HCT116 (cell line): Measurements from ENCODE around the gene XPOT. TPM values are rescaled to one million over a fixed set of nuclear protein-coding genes. Genes with fewer than 3 reads are reported as not detected.

Source experiments
- ATAC-seq: fragments of 200-7000 bp; cut with Tn5 transposase; 2 replicates; pipeline ENCODE4 v1.9.1; 2020; ENCODE audit warnings: mild to moderate bottlenecking, moderate library complexity
- BruUV-seq: library from RNA; stranded (reverse); fragments of 400-500 nt; replicated peaks from 2 replicates; lab custom pipeline; 2021; lab: Mats Ljungman, UMichigan
- CTCF ChIA-PET: fragments of 300-600 bp; sonication (Branson Sonifier 250); formaldehyde crosslinking; loops from one replicate; lab custom pipeline; 2021; ENCODE audit warnings: antibody characterized with exemption; lab: Charles Lee
- POLR2A ChIA-PET: fragments of 300-600, 350-600 bp; sonication (Branson Sonifier 250); formaldehyde crosslinking; loops from one replicate; lab custom pipeline; 2021; ENCODE audit warnings: antibody characterized with exemption; lab: Charles Lee
- RAD21 ChIA-PET, 2 experiments: fragments of 300-600 bp; sonication (Branson Sonifier 250); formaldehyde crosslinking; loops; one replicate each; lab custom pipeline; 2023; ENCODE audit warnings: low total read pairs in 2 of 2; ENCODE audit not compliant: uncharacterized antibody in 2 of 2, unreplicated experiment in 2 of 2, low non-redundant PET in 1 of 2; lab: Charles Lee
- DNase-seq: peaks from one replicate; pipeline ENCODE4 v3.0.0-alpha.2; 2010; ENCODE audit warnings: low read depth, low spot score
- H2AFZ ChIP-seq: fragments of 200-600 bp; shearing (Covaris generic), sonication (generic); 2 replicates; pipeline ENCODE4 v1.6.1; 2017; ENCODE audit warnings: low read depth, mixed run types, mixed read lengths, antibody characterized with exemption, low read length; ENCODE audit not compliant: poor library complexity, severe bottlenecking
- H3K27ac ChIP-seq: 2 replicates; pipeline ENCODE4 v1.5.1; 2012; ENCODE audit warnings: low read depth, low read length
- H3K27me3 ChIP-seq: fragments of 200-600 bp; sonication (generic); 2 replicates; pipeline ENCODE4 v1.6.1; 2016; ENCODE audit warnings: mixed run types, low read length, mixed read lengths; ENCODE audit not compliant: insufficient read depth
- H3K36me3 ChIP-seq, 2 experiments: fragments of 200-500 bp in 1 of 2; fragments of 200-600 bp in 1 of 2; sonication (Bioruptor generic) in 1 of 2; sonication (generic) in 1 of 2; 2 replicates each; pipeline versions ENCODE4 v1.5.1 to v1.6.1; 2014 to 2016; ENCODE audit warnings: low read length in 2 of 2, inconsistent platforms in 1 of 2, mixed read lengths in 1 of 2, mixed run types in 1 of 2; ENCODE audit not compliant: insufficient read depth in 2 of 2, control insufficient read depth in 1 of 2
- H3K4me1 ChIP-seq, 2 experiments: fragments of 200-600 bp in 1 of 2; sonication (generic) in 1 of 2; 2 replicates each; pipeline versions ENCODE4 v1.5.1 to v1.6.1; 2012 to 2017; ENCODE audit warnings: low read length in 2 of 2, inconsistent platforms in 1 of 2, mild to moderate bottlenecking in 1 of 2, mixed read lengths in 1 of 2, mixed run types in 1 of 2, moderate library complexity in 1 of 2; ENCODE audit not compliant: insufficient read depth in 2 of 2, control insufficient read depth in 1 of 2
- H3K4me2 ChIP-seq: fragments of 200-600 bp; sonication (generic); 2 replicates; pipeline ENCODE4 v1.6.1; 2017; ENCODE audit warnings: mixed run types, low read length, mixed read lengths
- H3K4me3 ChIP-seq, 2 experiments: fragments of 200-600 bp in 1 of 2; sonication (generic) in 1 of 2; replicated peaks in 1 of 2; 2 replicates each; pipeline ENCODE4 v1.5.1; 2011 to 2016; ENCODE audit warnings: low read length in 2 of 2, control low read depth in 1 of 2, low read depth in 1 of 2, mild to moderate bottlenecking in 1 of 2, mixed read lengths in 1 of 2, mixed run types in 1 of 2
- H3K79me2 ChIP-seq: fragments of 200-600 bp; sonication (generic); 2 replicates; pipeline ENCODE4 v1.6.1; 2017; ENCODE audit warnings: mild to moderate bottlenecking, mixed run types, low read length, moderate library complexity, mixed read lengths; ENCODE audit not compliant: insufficient read depth
- H3K9ac ChIP-seq: fragments of 200-600 bp; sonication (generic); 2 replicates; pipeline ENCODE4 v1.6.1; 2016; ENCODE audit warnings: low read length, mixed read lengths
- H3K9me2 ChIP-seq: fragments of 200-600 bp; sonication (generic), shearing (Covaris generic); 2 replicates; pipeline ENCODE4 v1.6.1; 2017; ENCODE audit warnings: mixed run types, mild to moderate bottlenecking, moderate library complexity; ENCODE audit not compliant: insufficient read depth
- H3K9me3 ChIP-seq, 2 experiments: fragments of 200-500 bp in 1 of 2; fragments of 200-600 bp in 1 of 2; sonication (Bioruptor generic) in 1 of 2; sonication (generic) in 1 of 2; 2 replicates each; pipeline ENCODE4 v1.6.1; 2014 to 2017; ENCODE audit warnings: low read length in 2 of 2, mixed read lengths in 2 of 2, inconsistent platforms in 1 of 2, low read depth in 1 of 2, mild to moderate bottlenecking in 1 of 2, mixed run types in 1 of 2, moderate library complexity in 1 of 2; ENCODE audit not compliant: control insufficient read depth in 1 of 2, insufficient read depth in 1 of 2
- H4K20me1 ChIP-seq: fragments of 200-600 bp; sonication (generic), shearing (Covaris generic); 2 replicates; pipeline ENCODE4 v1.6.1; 2017; ENCODE audit warnings: mixed run types, mild to moderate bottlenecking, moderate library complexity; ENCODE audit not compliant: insufficient read depth
- CEBPB ChIP-seq: IDR thresholded peaks from 2 replicates; pipeline ENCODE4 v1.6.1; 2012; ENCODE audit warnings: low read depth
- EGR1 ChIP-seq: IDR thresholded peaks from 2 replicates; pipeline ENCODE4 v1.6.1; 2012; ENCODE audit warnings: low read depth
- ELF1 ChIP-seq: IDR thresholded peaks from 2 replicates; pipeline ENCODE4 v1.6.1; 2012; ENCODE audit warnings: low read depth, borderline replicate concordance
- EZH2phosphoT487 ChIP-seq: fragments of 200-600 bp; IDR thresholded peaks from 2 replicates; pipeline ENCODE4 v1.6.1; 2018; ENCODE audit warnings: antibody characterized with exemption, borderline replicate concordance
- FOSL1 ChIP-seq: IDR thresholded peaks from 2 replicates; pipeline ENCODE4 v1.6.1; 2012; ENCODE audit warnings: low read depth
- JUND ChIP-seq: IDR thresholded peaks from 2 replicates; pipeline ENCODE4 v1.6.1; 2012
- POLR2A ChIP-seq: IDR thresholded peaks from 2 replicates; pipeline ENCODE4 v1.7.0; 2011; ENCODE audit warnings: borderline replicate concordance; ENCODE audit not compliant: insufficient read depth, insufficient read length; ENCODE audit errors: extremely low read depth
- SRF ChIP-seq: IDR thresholded peaks from 2 replicates; pipeline ENCODE4 v1.6.1; 2012; ENCODE audit warnings: low read depth
- YY1 ChIP-seq: IDR thresholded peaks from 2 replicates; pipeline ENCODE4 v1.6.1; 2011; ENCODE audit warnings: low read length, low read depth, moderate library complexity, mild to moderate bottlenecking; ENCODE audit not compliant: insufficient replicate concordance; ENCODE audit errors: extremely low read depth
- ZNF274 ChIP-seq: fragments of 200-500 bp; sonication (Bioruptor generic); IDR thresholded peaks from 2 replicates; pipeline ENCODE4 v1.6.1; 2014; ENCODE audit warnings: mild to moderate bottlenecking, low read depth, low read length, inconsistent platforms
- intact Hi-C: fragments of 100-400 bp; cut with micrococcal nuclease; formaldehyde crosslinking; loops from 2 replicates; pipeline ENCODE4 v1.10.0; 2022
- total RNA-seq: library from RNA; stranded (reverse); gene quantifications from one replicate; pipeline ENCODE4 v1.2.1, GENCODE V29; 2021; ENCODE audit not compliant: unreplicated experiment
- TF ChIP-seq, protein P1 (sequence below): IDR thresholded peaks from 2 replicates; pipeline ENCODE4 v1.6.1; 2011; ENCODE audit warnings: mild to moderate bottlenecking, low read length, moderate library complexity; ENCODE audit not compliant: insufficient replicate concordance; ENCODE audit errors: extremely low read depth
- TF ChIP-seq, protein P2 (sequence below), 3 experiments: fragments of 200-600 bp in 1 of 3; sonication (generic) in 1 of 3; IDR thresholded peaks in 2 of 3; conservative IDR thresholded peaks in 1 of 3; 2 replicates each; pipeline ENCODE4 v1.5.1; 2012 to 2017; ENCODE audit warnings: low read depth in 2 of 3, low read length in 2 of 3, antibody characterized with exemption in 1 of 3, borderline replicate concordance in 1 of 3, control low read depth in 1 of 3, mild to moderate bottlenecking in 1 of 3, mixed read lengths in 1 of 3, mixed run types in 1 of 3, moderate library complexity in 1 of 3; ENCODE audit not compliant: insufficient read depth in 1 of 3
- TF ChIP-seq, protein P3 (sequence below): IDR thresholded peaks from 2 replicates; pipeline ENCODE4 v1.6.1; 2012
- TF ChIP-seq, protein P4 (sequence below): IDR thresholded peaks from 2 replicates; pipeline ENCODE4 v1.6.1; 2012; ENCODE audit warnings: low read depth

Gene XPOT
- total RNA-seq, 1 experiment from 2014 or later = 120 TPM

DNA sequence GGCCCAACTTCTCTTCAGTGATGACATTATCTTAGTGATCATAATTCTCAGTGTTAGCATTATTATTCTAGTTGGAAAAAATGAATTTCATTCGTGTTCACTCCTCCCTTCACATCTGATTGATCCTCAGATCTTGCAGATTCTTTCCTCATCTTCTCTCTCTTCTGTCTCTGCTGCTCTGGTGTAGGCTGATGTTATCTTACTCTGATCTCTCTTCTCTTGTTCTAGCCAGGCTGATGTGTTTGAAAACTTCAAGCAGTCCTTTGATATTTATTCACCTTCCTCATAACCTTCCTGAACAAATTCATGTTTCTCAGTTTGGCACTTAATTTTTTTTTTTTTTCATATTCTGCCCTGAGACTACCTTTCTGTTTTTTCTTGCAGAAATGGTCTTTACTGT, 42.1 kb downstream of the XPOT start:
- ATAC-seq (no peak), DNase-seq (no peak)
- Histone ChIP-seq H3K9ac (no peak overlapping the region), H4K20me1 (no peaks in the 10 kb centered on the region), H3K36me3 (peaks cover 32 to 34% of the 10 kb centered on the region in 2 experiments), H3K4me3 (no peak overlapping the region), H3K27ac (no peak overlapping the region), H3K4me1 (peaks cover 0 to 12% of the 10 kb centered on the region in 2 experiments; a peak in 3 of 4 replicates), H3K4me2 (no peak overlapping the region), H3K79me2 (peaks cover 3% of the 10 kb centered on the region), H3K9me3 (no peaks in the 10 kb centered on the region), H3K27me3 (no peaks in the 10 kb centered on the region), H3K9me2 (no peaks in the 10 kb centered on the region), H2AFZ (no peak overlapping the region)
- CTCF ChIA-PET = no interaction called here
- BruUV-seq = no TSS peak
- RAD21 ChIA-PET = no interaction called here
- TF ChIP-seq ELF1 (no peak), JUND (no peak), EZH2phosphoT487 (no peak), CEBPB (no peak), ZNF274 (no peak), EGR1 (no peak), SRF (no peak), POLR2A (no peak), YY1 (no peak), FOSL1 (no peak)
- TF ChIP-seq, protein P1, sequence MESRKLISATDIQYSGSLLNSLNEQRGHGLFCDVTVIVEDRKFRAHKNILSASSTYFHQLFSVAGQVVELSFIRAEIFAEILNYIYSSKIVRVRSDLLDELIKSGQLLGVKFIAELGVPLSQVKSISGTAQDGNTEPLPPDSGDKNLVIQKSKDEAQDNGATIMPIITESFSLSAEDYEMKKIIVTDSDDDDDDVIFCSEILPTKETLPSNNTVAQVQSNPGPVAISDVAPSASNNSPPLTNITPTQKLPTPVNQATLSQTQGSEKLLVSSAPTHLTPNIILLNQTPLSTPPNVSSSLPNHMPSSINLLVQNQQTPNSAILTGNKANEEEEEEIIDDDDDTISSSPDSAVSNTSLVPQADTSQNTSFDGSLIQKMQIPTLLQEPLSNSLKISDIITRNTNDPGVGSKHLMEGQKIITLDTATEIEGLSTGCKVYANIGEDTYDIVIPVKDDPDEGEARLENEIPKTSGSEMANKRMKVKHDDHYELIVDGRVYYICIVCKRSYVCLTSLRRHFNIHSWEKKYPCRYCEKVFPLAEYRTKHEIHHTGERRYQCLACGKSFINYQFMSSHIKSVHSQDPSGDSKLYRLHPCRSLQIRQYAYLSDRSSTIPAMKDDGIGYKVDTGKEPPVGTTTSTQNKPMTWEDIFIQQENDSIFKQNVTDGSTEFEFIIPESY = no peak
- TF ChIP-seq, protein P2, sequence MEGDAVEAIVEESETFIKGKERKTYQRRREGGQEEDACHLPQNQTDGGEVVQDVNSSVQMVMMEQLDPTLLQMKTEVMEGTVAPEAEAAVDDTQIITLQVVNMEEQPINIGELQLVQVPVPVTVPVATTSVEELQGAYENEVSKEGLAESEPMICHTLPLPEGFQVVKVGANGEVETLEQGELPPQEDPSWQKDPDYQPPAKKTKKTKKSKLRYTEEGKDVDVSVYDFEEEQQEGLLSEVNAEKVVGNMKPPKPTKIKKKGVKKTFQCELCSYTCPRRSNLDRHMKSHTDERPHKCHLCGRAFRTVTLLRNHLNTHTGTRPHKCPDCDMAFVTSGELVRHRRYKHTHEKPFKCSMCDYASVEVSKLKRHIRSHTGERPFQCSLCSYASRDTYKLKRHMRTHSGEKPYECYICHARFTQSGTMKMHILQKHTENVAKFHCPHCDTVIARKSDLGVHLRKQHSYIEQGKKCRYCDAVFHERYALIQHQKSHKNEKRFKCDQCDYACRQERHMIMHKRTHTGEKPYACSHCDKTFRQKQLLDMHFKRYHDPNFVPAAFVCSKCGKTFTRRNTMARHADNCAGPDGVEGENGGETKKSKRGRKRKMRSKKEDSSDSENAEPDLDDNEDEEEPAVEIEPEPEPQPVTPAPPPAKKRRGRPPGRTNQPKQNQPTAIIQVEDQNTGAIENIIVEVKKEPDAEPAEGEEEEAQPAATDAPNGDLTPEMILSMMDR (IDR thresholded peaks at IDR 0.05 in 2 of 3, conservative IDR thresholded peaks at IDR 0.05 in 1 of 3; ENCODE audit: borderline replicate concordance in 1 of 3, insufficient read depth in 1 of 3, low read depth in 2 of 3, low read length in 2 of 3) = no peak
- TF ChIP-seq, protein P3, sequence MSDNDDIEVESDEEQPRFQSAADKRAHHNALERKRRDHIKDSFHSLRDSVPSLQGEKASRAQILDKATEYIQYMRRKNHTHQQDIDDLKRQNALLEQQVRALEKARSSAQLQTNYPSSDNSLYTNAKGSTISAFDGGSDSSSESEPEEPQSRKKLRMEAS = no peak
- TF ChIP-seq, protein P4, sequence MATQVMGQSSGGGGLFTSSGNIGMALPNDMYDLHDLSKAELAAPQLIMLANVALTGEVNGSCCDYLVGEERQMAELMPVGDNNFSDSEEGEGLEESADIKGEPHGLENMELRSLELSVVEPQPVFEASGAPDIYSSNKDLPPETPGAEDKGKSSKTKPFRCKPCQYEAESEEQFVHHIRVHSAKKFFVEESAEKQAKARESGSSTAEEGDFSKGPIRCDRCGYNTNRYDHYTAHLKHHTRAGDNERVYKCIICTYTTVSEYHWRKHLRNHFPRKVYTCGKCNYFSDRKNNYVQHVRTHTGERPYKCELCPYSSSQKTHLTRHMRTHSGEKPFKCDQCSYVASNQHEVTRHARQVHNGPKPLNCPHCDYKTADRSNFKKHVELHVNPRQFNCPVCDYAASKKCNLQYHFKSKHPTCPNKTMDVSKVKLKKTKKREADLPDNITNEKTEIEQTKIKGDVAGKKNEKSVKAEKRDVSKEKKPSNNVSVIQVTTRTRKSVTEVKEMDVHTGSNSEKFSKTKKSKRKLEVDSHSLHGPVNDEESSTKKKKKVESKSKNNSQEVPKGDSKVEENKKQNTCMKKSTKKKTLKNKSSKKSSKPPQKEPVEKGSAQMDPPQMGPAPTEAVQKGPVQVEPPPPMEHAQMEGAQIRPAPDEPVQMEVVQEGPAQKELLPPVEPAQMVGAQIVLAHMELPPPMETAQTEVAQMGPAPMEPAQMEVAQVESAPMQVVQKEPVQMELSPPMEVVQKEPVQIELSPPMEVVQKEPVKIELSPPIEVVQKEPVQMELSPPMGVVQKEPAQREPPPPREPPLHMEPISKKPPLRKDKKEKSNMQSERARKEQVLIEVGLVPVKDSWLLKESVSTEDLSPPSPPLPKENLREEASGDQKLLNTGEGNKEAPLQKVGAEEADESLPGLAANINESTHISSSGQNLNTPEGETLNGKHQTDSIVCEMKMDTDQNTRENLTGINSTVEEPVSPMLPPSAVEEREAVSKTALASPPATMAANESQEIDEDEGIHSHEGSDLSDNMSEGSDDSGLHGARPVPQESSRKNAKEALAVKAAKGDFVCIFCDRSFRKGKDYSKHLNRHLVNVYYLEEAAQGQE = no peak
- intact Hi-C loops = loop anchor here (5.0 kb wide), 1 partner anchor 34 kb away; no protein-coding TSS in a partner anchor
- POLR2A ChIA-PET = no interaction called here
